ENCODE data around the gene RAP2C.
A peak's percentile ranks its signal among the peaks of the same experiment; 100 is the strongest.

RAP2C gene

DNA sequence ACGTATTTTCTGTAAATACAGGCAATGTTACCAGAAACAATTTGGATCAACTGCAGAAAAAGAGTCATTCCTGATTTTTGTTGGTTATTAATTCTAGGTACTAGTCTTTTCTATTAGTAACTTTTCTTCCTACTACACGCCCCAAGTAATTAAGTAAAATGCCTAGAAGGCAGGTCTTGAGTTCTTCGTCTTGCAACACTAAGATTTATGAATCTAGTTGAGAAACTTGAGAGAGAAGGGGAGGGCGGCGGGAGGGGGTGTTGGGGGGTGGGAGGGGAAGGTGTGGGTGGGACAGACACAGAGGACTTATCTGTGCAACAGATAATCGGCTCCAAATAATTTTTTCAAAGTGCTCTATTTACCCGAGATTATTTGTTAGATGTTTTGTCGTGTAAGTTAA lies 3.0 kb downstream of the RAP2C start:
- peak overlapping the region; percentile 90 for H3K27ac ChIP-seq
- no peak for TF ChIP-seq CTCF (conservative IDR thresholded peaks at IDR 0.05)

- H3K27ac ChIP-seq, result no peak overlapping the region
- no peak for TF ChIP-seq CTCF (conservative IDR thresholded peaks at IDR 0.05)
Observed at GRCh38 chrX:132214518-132214917, 4.7 kb downstream of the RAP2C start.

DNA sequence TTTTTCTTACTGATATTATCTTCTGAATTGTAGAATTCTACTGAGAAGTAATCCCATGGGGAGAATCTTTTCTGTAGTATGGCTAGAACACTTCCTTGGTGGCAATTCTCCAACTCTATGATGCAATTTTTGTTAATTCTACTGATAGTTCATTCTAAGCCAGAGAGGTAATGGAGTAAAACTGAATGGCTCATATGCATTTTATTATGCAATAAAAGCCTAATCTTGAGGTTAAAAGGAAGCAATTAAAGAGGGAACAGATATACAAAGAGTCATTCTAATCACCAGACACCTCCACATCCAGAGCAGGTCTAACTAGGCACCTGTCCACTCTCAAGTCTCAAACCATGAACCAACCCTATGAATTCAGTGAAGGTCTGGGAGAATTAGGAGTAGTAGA lies 9.7 kb downstream of the RAP2C start:
- TF ChIP-seq CTCF (conservative IDR thresholded peaks at IDR 0.05), result no peak
- H3K27ac ChIP-seq, result no peak overlapping the region

DNA sequence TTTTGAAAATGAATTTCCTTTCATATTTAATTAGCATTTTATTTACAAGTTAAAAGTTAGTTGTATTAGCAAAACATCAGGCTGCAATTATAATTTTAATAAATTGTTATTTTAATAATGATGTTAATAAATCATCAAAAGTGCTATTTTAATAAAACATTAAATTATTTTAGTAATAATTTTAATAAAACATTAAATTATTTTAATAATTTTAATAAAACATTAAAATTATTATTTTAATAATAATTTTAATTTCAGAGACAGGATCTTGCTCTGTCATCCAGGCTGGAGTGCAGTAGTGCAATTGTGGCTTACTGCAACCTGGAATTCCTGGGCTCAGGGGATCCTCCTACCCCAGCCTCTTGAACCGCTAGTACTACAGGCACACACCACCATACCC lies 10.8 kb downstream of the RAP2C start:
- TF ChIP-seq CTCF (conservative IDR thresholded peaks at IDR 0.05), result no peak
- H3K27ac ChIP-seq, result no peak overlapping the region

GRCh38 chrX:132207996-132208395 lies 11.3 kb downstream of the RAP2C start:
- no peak overlapping the region for H3K27ac ChIP-seq
- no peak for TF ChIP-seq CTCF (conservative IDR thresholded peaks at IDR 0.05)

GRCh38 chrX:132206259-132206658 lies 13.0 kb downstream of the RAP2C start:
- no peak for TF ChIP-seq CTCF (conservative IDR thresholded peaks at IDR 0.05)
- H3K27ac ChIP-seq, result no peak overlapping the region

DNA sequence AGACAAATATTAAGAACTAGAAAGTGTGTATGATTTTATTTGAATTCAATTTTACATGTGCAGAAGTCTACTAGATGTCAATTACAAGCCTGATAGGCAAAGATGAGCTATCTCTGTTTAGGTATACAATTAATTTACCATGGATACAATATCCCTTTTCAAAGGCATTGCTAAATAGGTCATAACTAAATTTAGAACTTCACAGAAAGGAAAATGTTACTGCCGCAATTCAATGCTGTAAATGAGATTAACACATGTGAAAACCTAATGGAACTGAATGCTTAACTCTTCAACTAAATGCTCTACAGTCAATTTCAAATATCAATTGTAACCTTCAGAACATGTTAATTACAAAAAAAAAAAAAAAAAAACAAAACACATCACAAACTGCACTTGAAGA lies 14.6 kb downstream of the RAP2C start:
- TF ChIP-seq CTCF (conservative IDR thresholded peaks at IDR 0.05), result no peak
- no peak overlapping the region for H3K27ac ChIP-seq

- H3K27ac ChIP-seq, result no peak overlapping the region
- TF ChIP-seq CTCF (conservative IDR thresholded peaks at IDR 0.05), result no peak
Observed at GRCh38 chrX:132200976-132201375, 18.3 kb downstream of the RAP2C start.
